H1 (cell line): ENCODE measurements around the gene PGA5. TPM values are rescaled to one million over a fixed set of nuclear protein-coding genes. Genes with fewer than 3 reads are reported as not detected.

Source experiments
- CTCF ChIA-PET: fragments of 300-600 bp; sonication (Branson Sonifier 250); formaldehyde crosslinking; loops from one replicate; lab custom pipeline; 2021; ENCODE audit not compliant: partially characterized antibody; lab: Charles Lee
- POLR2A ChIA-PET: fragments of 300-600 bp; sonication (Branson Sonifier 250); formaldehyde crosslinking; loops from one replicate; lab custom pipeline; 2021; ENCODE audit warnings: inconsistent platforms; ENCODE audit not compliant: partially characterized antibody; lab: Charles Lee
- DNase-seq, 2 experiments: peaks; one replicate each; pipeline versions ENCODE4 v3.0.0 to v3.0.0-alpha.2; 2010 to 2022; ENCODE audit warnings: low spot score in 2 of 2, low read depth in 1 of 2, mixed read lengths in 1 of 2
- FAIRE-seq: peaks from 2 replicates; lab custom pipeline; 2011; peaks lifted over from hg19 to GRCh38; lab: Jason Lieb, UNC
- H2AFZ ChIP-seq: 2 replicates; pipeline ENCODE4 v1.8.1; 2012; ENCODE audit warnings: low read length, inconsistent platforms
- H2AK5ac ChIP-seq: 2 replicates; pipeline ENCODE4 v1.6.1; 2013; ENCODE audit warnings: low read depth, low read length
- H2BK120ac ChIP-seq: replicated peaks from 2 replicates; pipeline ENCODE3; 2013; ENCODE audit warnings: low read depth, low read length, inconsistent platforms
- H2BK12ac ChIP-seq: 2 replicates; pipeline ENCODE4 v1.6.1; 2013; ENCODE audit warnings: low read depth, low read length
- H2BK15ac ChIP-seq: 2 replicates; pipeline ENCODE4 v1.6.1; 2013; ENCODE audit warnings: low read length
- H2BK20ac ChIP-seq: 2 replicates; pipeline ENCODE4 v1.6.1; 2013; ENCODE audit warnings: low read length
- H2BK5ac ChIP-seq: 2 replicates; pipeline ENCODE4 v1.6.1; 2013; ENCODE audit warnings: low read depth, low read length
- H3K14ac ChIP-seq: 2 replicates; pipeline ENCODE4 v1.6.1; 2013; ENCODE audit warnings: inconsistent platforms; ENCODE audit not compliant: insufficient read length
- H3K18ac ChIP-seq: 2 replicates; pipeline ENCODE4 v1.6.1; 2013; ENCODE audit warnings: low read length; ENCODE audit errors: extremely low read depth
- H3K23ac ChIP-seq: 2 replicates; pipeline ENCODE4 v1.6.1; 2013; ENCODE audit warnings: inconsistent platforms; ENCODE audit not compliant: insufficient read length
- H3K23me2 ChIP-seq: 2 replicates; pipeline ENCODE4 v1.6.1; 2013; ENCODE audit warnings: low read depth, low read length
- H3K27ac ChIP-seq: 2 replicates; pipeline ENCODE4 v1.6.1; 2011; ENCODE audit warnings: low read depth, low read length, inconsistent platforms
- H3K27me3 ChIP-seq, 4 experiments: replicated peaks in 1 of 4; 1 replicate in 1 of 4; 2 replicates in 3 of 4; pipeline versions ENCODE4 v1.6.1 to v1.8.1; 2011 to 2013; ENCODE audit warnings: low read length in 3 of 4, mild to moderate bottlenecking in 3 of 4, inconsistent platforms in 2 of 4, mixed read lengths in 2 of 4, moderate library complexity in 1 of 4; ENCODE audit not compliant: control insufficient read depth in 3 of 4, insufficient read depth in 3 of 4; ENCODE audit errors: extremely low read depth in 1 of 4
- H3K36me3 ChIP-seq, 4 experiments: 2 replicates each; pipeline versions ENCODE4 v1.6.1 to v1.8.1; 2011 to 2013; ENCODE audit warnings: mild to moderate bottlenecking in 4 of 4, low read length in 3 of 4, moderate library complexity in 2 of 4, control low read depth in 1 of 4, inconsistent platforms in 1 of 4; ENCODE audit not compliant: insufficient read depth in 4 of 4, control insufficient read depth in 2 of 4
- H3K4ac ChIP-seq: replicated peaks from 2 replicates; pipeline ENCODE3; 2013; ENCODE audit warnings: low read length, low read depth, mixed read lengths, inconsistent platforms; ENCODE audit not compliant: insufficient read length
- H3K4me1 ChIP-seq, 4 experiments: replicated peaks in 1 of 4; 1 replicate in 1 of 4; 2 replicates in 3 of 4; pipeline versions ENCODE4 v1.6.1 to v1.8.1; 2011 to 2013; ENCODE audit warnings: low read length in 3 of 4, inconsistent platforms in 2 of 4, mixed read lengths in 1 of 4; ENCODE audit not compliant: insufficient read depth in 4 of 4, control insufficient read depth in 3 of 4
- H3K4me2 ChIP-seq, 2 experiments: 2 replicates each; pipeline versions ENCODE4 v1.6.1 to v1.8.1; 2011 to 2013; ENCODE audit warnings: low read depth in 2 of 2, low read length in 2 of 2, control low read depth in 1 of 2, inconsistent platforms in 1 of 2, mild to moderate bottlenecking in 1 of 2; ENCODE audit not compliant: insufficient read depth in 1 of 2
- H3K4me3 ChIP-seq, 4 experiments: fragments of 200-600, 300-600 bp in 1 of 4; sonication (generic), shearing (Covaris generic), sonication (Bioruptor Twin) in 1 of 4; 2 replicates each; pipeline versions ENCODE4 v1.5.1 to v1.8.1; 2011 to 2016; ENCODE audit warnings: low read length in 4 of 4, low read depth in 3 of 4, control low read depth in 2 of 4, inconsistent platforms in 2 of 4, mild to moderate bottlenecking in 2 of 4, mixed read lengths in 1 of 4, moderate library complexity in 1 of 4; ENCODE audit not compliant: insufficient read depth in 2 of 4; ENCODE audit errors: extremely low read depth in 1 of 4
- H3K56ac ChIP-seq: replicated peaks from 2 replicates; pipeline ENCODE3; 2013; ENCODE audit warnings: low read depth, mild to moderate bottlenecking, mixed read lengths, low read length, inconsistent platforms; ENCODE audit not compliant: insufficient read length
- H3K79me1 ChIP-seq: 2 replicates; pipeline ENCODE4 v1.6.1; 2013; ENCODE audit warnings: low read depth, low read length, control low read depth
- H3K79me2 ChIP-seq, 2 experiments: 2 replicates each; pipeline versions ENCODE4 v1.6.1 to v1.8.1; 2012 to 2013; ENCODE audit warnings: low read length in 2 of 2, mild to moderate bottlenecking in 2 of 2, inconsistent platforms in 1 of 2; ENCODE audit not compliant: insufficient read depth in 2 of 2, control insufficient read depth in 1 of 2
- H3K9ac ChIP-seq, 4 experiments: replicated peaks in 1 of 4; 1 replicate in 1 of 4; 2 replicates in 3 of 4; pipeline versions ENCODE4 v1.6.1 to v1.8.1; 2011 to 2013; ENCODE audit warnings: low read depth in 3 of 4, low read length in 3 of 4, control low read depth in 2 of 4, mild to moderate bottlenecking in 2 of 4, moderate library complexity in 2 of 4, inconsistent platforms in 1 of 4; ENCODE audit errors: extremely low read depth in 1 of 4
- H3K9me3 ChIP-seq, 2 experiments: 2 replicates each; pipeline versions ENCODE4 v1.6.1 to v1.8.1; 2012 to 2013; ENCODE audit warnings: mild to moderate bottlenecking in 2 of 2, moderate library complexity in 2 of 2, control low read depth in 1 of 2, inconsistent platforms in 1 of 2, low read depth in 1 of 2, low read length in 1 of 2, mixed read lengths in 1 of 2; ENCODE audit not compliant: insufficient read depth in 2 of 2
- H4K20me1 ChIP-seq, 2 experiments: replicated peaks in 1 of 2; 2 replicates each; pipeline versions ENCODE3 to v1.8.1; 2011 to 2013; ENCODE audit warnings: inconsistent platforms in 2 of 2, low read length in 2 of 2, mild to moderate bottlenecking in 1 of 2; ENCODE audit not compliant: insufficient read depth in 2 of 2, control insufficient read depth in 1 of 2
- H4K5ac ChIP-seq: 2 replicates; pipeline ENCODE4 v1.6.1; 2013; ENCODE audit warnings: low read length, low read depth, mixed read lengths, inconsistent platforms; ENCODE audit not compliant: insufficient read length
- H4K8ac ChIP-seq: 2 replicates; pipeline ENCODE4 v1.8.0; 2013; ENCODE audit warnings: mild to moderate bottlenecking, moderate library complexity, low read length, inconsistent platforms; ENCODE audit not compliant: insufficient read depth; ENCODE audit errors: extremely low read depth
- H4K91ac ChIP-seq: replicated peaks from 2 replicates; pipeline ENCODE3; 2013; ENCODE audit warnings: low read length, mixed read lengths, inconsistent platforms; ENCODE audit not compliant: insufficient read length
- BACH1 ChIP-seq: IDR thresholded peaks from 2 replicates; pipeline ENCODE4 v1.6.1; 2012; ENCODE audit warnings: low read length, improper control_type of control experiment
- CTBP2 ChIP-seq: IDR thresholded peaks from 2 replicates; pipeline ENCODE4 v1.7.0; 2011; ENCODE audit warnings: borderline replicate concordance, mild to moderate bottlenecking, moderate library complexity, mixed read lengths, low read length; ENCODE audit not compliant: insufficient read depth, insufficient read length
- KDM5A ChIP-seq: fragments of 200-600 bp; IDR thresholded peaks from 2 replicates; pipeline ENCODE4 v1.7.1; 2012; ENCODE audit warnings: mild to moderate bottlenecking, low read length, inconsistent platforms, mixed read lengths
- NRF1 ChIP-seq: IDR thresholded peaks from 2 replicates; pipeline ENCODE4 v1.6.1; 2011; ENCODE audit warnings: mild to moderate bottlenecking, low read depth, low read length, improper control_type of control experiment
- SIN3A ChIP-seq, 2 experiments: IDR thresholded peaks in 1 of 2; conservative IDR thresholded peaks in 1 of 2; 2 replicates each; pipeline ENCODE4 v1.6.1; 2011 to 2012; ENCODE audit warnings: low read length in 2 of 2, improper control_type of control experiment in 1 of 2, low read depth in 1 of 2, mild to moderate bottlenecking in 1 of 2
- WGBS, 2 experiments: shearing (Covaris generic) in 1 of 2; methylation state at CpG; one replicate each; pipeline versions ENCODE4 v1.1.6 to v1.1.7; 2013 to 2015; ENCODE audit warnings: low lambda C conversion rate in 2 of 2, mixed read lengths in 2 of 2, inconsistent platforms in 1 of 2, low coverage in 1 of 2, missing lambda C conversion rate in 1 of 2; ENCODE audit not compliant: insufficient replicate concordance in 2 of 2, insufficient coverage in 1 of 2, insufficient read length in 1 of 2; ENCODE audit errors: extremely low coverage in 1 of 2, missing lambda C conversion rate in 1 of 2; 5-methylcytosine and 5-hydroxymethylcytosine counted together
- polyA plus RNA-seq, 7 experiments: library from polyadenylated mRNA; depleted of rRNA in 3 of 7; stranded (reverse) in 5 of 7; unstranded in 2 of 7; fragments of >200 nt in 5 of 7; fragments of 200-250 nt in 2 of 7; gene quantifications; 1 replicate in 5 of 7; 2 replicates in 1 of 7; 4 replicates in 1 of 7; pipeline versions ENCODE4 v1.2.1 to v1.2.3, GENCODE V29; 2011 to 2013; ENCODE audit warnings: missing spikeins in 2 of 7, mixed read lengths in 2 of 7
- total RNA-seq: library from RNA; stranded (reverse); fragmentation: NEBNext Ultra II Directional; extraction: Animal tissue kit (Norgen Biotek cat#: 25700); gene quantifications from 2 replicates; pipeline ENCODE4 v1.2.1, GENCODE V29; 2021

PGA5 gene
- total and polyA plus RNA-seq, 2 of the 8 experiments (the other 6 are each of a cell fraction or from before 2014, with no cell fraction given) = 0.67 to 2.0 TPM

DNA sequence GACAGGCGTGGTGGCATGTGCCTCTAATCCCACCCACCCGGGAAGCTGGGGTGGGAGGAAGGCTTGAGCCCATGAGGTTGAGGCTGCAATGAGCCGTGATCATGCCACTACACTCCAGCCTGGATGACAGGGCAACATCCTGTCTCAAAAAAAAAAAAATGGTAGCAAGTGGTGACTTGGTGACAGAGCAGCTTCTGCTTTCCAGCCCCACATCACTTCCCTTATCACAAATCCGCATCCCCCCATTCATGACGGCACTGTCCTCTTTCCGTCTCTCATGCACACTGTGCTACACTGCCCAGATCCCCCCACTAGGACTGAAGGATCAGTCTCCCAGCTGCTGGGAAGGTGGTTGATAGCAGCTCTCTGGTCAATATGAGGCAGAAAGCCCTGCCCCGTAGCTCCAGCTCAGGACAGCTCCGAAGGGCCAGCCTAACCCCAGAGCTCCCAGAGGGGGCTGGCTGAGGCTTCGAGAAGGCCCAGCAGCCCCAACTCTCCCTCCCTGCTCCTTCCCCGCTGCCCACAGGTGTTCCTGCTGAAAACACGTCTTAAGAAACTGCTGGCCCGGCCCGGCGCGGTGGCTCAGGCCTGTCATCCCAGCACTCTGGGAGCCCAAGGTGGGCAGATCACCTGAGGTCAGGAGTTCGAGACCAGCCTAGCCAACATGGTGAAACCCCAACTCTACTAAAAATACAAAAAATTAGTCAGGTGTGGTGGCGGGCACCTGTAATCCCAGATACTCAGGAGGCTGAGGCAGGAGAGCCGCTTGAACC lies 15.9 kb downstream of the PGA5 start:
- ChIA-PET POLR2A (interaction anchor here (0.7 to 1.5 kb wide), 2 partner anchors 10 to 61 kb away, joined by 4 read pairs; no protein-coding TSS in a partner anchor), CTCF (interaction anchor here (0.8 to 3.0 kb wide), 3 partner anchors 33 to 130 kb away, joined by 3 to 12 read pairs (median 3); no protein-coding TSS in a partner anchor)

More for the DNA sequence above, 15.9 kb downstream of the PGA5 start:
- Histone ChIP-seq H3K23ac (no peak overlapping the region), H3K23me2 (no peaks in the 10 kb centered on the region), H3K4me1 (no peaks in the 10 kb centered on the region; a peak in 1 of 7 replicates), H2BK5ac (no peak overlapping the region), H4K20me1 (no peaks in the 10 kb centered on the region), H4K91ac (no peak overlapping the region), H2BK12ac (no peak overlapping the region), H3K4me3 (no peak overlapping the region), H2BK20ac (no peak overlapping the region), H3K4ac (no peak overlapping the region), H3K56ac (no peak overlapping the region), H3K9ac (no peak overlapping the region), H3K4me2 (no peak overlapping the region), H3K27ac (no peak overlapping the region)
- 92% methylated on average over 16 of the region's 18 CpGs; no CpG with 5 or more reads in 1 of the 2 experiments for WGBS, 2 experiments
- no peak for TF ChIP-seq NRF1
- TF ChIP-seq SIN3A (conservative IDR thresholded peaks at IDR 0.05 in 1 of 2, IDR thresholded peaks at IDR 0.05 in 1 of 2; ENCODE audit: low read depth in 1 of 2, low read length in 2 of 2) = no peak
- TF ChIP-seq CTBP2 = no peak
- TF ChIP-seq KDM5A = no peak
- TF ChIP-seq BACH1 = no peak
- TF ChIP-seq, all 59 proteins: peak for 0
- no peak overlapping the region for H2AK5ac ChIP-seq
- no peaks in the 10 kb centered on the region for H3K27me3 ChIP-seq
- H2BK15ac ChIP-seq = no peak overlapping the region
- H3K36me3 ChIP-seq = no peaks in the 10 kb centered on the region; a peak in 1 of 8 replicates
- H3K79me1 ChIP-seq = no peaks in the 10 kb centered on the region
- no peak overlapping the region for H3K18ac ChIP-seq
- H2AFZ ChIP-seq = no peak overlapping the region
- DNase-seq = no peak
- H3K9me3 ChIP-seq = no peaks in the 10 kb centered on the region
- FAIRE-seq = no peak
- H4K5ac ChIP-seq = no peak overlapping the region
- H4K8ac ChIP-seq = peak overlapping the region; percentile 4; the same call in 1 of the 2 replicates
- no peaks in the 10 kb centered on the region for H3K79me2 ChIP-seq
- H2BK120ac ChIP-seq = no peak overlapping the region
- H3K14ac ChIP-seq = no peak overlapping the region
